ENCODE data around the gene ARHGEF2.
"Not testable (repeated sequence)": the region's sequence is repeated elsewhere in the genome, so short reads cannot be mapped to it uniquely, and the experiment has no call there.

ARHGEF2 gene

GRCh38 chr1:155931332-155932038, 46.9 kb downstream of the ARHGEF2 start:
- TF ChIP-seq, protein P1, sequence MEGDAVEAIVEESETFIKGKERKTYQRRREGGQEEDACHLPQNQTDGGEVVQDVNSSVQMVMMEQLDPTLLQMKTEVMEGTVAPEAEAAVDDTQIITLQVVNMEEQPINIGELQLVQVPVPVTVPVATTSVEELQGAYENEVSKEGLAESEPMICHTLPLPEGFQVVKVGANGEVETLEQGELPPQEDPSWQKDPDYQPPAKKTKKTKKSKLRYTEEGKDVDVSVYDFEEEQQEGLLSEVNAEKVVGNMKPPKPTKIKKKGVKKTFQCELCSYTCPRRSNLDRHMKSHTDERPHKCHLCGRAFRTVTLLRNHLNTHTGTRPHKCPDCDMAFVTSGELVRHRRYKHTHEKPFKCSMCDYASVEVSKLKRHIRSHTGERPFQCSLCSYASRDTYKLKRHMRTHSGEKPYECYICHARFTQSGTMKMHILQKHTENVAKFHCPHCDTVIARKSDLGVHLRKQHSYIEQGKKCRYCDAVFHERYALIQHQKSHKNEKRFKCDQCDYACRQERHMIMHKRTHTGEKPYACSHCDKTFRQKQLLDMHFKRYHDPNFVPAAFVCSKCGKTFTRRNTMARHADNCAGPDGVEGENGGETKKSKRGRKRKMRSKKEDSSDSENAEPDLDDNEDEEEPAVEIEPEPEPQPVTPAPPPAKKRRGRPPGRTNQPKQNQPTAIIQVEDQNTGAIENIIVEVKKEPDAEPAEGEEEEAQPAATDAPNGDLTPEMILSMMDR (IDR thresholded peaks at IDR 0.05; ENCODE audit: extremely low read depth, missing control alignments) = no peak
- DNase-seq (ENCODE audit: low spot score) = no peak

DNA sequence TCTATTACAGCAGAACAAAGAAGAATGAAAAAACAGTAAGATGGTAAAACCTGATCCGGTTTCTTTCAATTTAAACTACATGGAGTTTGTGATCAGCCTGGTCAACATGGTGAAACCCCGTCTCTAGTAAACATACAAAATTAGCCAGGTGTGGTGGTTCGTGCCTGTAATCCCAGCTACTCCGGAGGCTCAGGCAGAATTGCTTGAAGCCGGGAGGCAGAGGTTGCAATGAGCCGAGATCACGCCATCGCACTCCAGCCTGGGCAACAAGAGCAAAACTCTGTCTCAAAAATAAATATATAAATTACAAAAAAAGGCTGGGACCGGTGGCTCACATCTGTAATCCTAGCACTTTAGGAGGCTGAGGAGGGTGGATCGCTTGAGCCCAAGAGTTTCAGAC, 47.6 kb downstream of the ARHGEF2 start:
- DNase-seq (ENCODE audit: low spot score) = not testable (repeated sequence)

DNA sequence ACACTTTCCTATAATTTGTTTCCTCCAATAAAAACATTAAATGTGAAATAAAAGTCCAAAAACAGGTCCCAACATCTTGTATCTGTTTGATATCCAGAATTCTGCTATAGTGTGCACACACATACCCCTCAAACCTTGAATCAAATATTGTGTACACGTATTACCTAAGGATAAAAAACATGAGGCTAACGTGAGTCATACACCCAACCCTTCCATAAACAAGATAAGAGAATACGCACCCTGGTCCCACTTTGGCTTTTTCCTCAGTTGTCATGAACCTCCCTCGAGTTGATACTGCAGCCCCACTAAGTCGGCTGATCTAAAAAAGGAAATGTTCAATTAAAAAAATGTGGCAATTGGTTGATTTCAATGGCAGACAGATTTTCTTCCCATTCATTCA, 49.3 kb downstream of the ARHGEF2 start:
- no peak for DNase-seq (ENCODE audit: low spot score)
- TF ChIP-seq, protein P1 (IDR thresholded peaks at IDR 0.05; ENCODE audit: extremely low read depth, missing control alignments) = no peak

GRCh38 chr1:155925506-155925905, 52.8 kb downstream of the ARHGEF2 start:
- no peak for DNase-seq (ENCODE audit: low spot score)
- TF ChIP-seq, protein P1 (IDR thresholded peaks at IDR 0.05; ENCODE audit: extremely low read depth, missing control alignments) = no peak

DNA sequence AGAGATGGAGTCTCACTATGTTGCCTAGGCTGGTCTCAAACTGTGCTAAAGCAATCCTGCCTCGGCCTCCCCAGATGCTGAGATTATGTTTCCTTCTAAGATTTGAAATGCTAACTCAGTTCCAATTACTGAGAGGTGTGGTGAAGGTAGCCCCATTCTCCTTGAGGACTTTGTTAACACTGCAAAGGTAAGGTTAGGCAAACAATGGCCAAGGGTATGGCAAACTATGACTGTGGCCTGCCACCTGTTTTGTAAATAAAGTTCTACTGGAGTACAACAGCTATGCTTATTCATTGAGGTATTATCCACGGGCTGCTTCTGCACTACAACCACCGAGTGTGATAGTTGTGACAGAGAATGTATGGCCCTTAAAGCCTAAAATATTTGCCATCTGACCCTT, 57.6 kb downstream of the ARHGEF2 start:
- TF ChIP-seq, protein P1 (IDR thresholded peaks at IDR 0.05; ENCODE audit: extremely low read depth, missing control alignments) = no peak

DNA sequence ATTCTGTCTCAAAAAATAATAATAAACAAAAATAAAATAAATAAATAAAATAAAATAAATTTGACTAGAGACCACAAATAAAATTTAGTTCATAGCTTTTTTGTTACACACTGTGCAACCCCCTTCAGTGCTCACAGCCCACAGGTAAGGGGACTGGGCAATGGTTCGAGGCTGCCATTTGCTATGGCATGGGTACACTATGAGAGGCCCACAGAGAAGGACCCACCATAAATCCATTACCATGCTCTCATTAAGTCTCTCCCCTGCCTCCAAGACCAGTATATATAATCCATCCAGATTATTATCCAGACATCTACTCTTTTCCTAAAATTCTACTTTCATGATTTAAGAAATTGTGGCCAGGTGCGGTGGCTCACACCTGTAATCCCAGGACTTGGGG, 58.5 kb downstream of the ARHGEF2 start:
- no peak for DNase-seq (ENCODE audit: low spot score)
- TF ChIP-seq, protein P1 (IDR thresholded peaks at IDR 0.05; ENCODE audit: extremely low read depth, missing control alignments) = no peak

More for the DNA sequence above, 57.6 kb downstream of the ARHGEF2 start:
- DNase-seq (ENCODE audit: low spot score) = no peak

DNA sequence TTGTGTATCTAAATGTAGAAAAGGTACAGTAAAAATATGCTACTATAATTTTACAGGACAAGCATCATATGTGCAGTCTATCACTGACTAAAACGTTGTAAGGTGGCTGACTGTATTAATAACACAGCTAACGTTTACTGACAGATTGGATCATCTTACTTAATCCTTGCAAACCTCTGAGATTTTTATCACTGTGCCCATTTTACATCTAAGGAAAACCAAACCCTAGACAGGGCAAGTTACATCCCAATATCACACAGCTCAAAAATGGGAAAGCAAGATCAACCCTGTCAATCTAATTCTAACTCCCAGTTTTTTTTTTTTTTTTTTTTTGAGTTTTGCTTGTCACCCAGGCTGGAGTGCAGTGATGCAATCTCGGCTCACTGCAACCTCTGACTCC, 59.7 kb downstream of the ARHGEF2 start:
- no peak for DNase-seq (ENCODE audit: low spot score)
- TF ChIP-seq, protein P1 (IDR thresholded peaks at IDR 0.05; ENCODE audit: extremely low read depth, missing control alignments) = no peak
